Measurements from ENCODE around the gene PAX9. TPM values are rescaled to one million over a fixed set of nuclear protein-coding genes. Genes with fewer than 3 reads are reported as not detected.

The PAX9 gene
- total and polyA plus RNA-seq, 2 of the 13 experiments (the other 11 are each of a cell fraction or from before 2014, with no cell fraction given): 0.03 TPM; not detected in 1

DNA sequence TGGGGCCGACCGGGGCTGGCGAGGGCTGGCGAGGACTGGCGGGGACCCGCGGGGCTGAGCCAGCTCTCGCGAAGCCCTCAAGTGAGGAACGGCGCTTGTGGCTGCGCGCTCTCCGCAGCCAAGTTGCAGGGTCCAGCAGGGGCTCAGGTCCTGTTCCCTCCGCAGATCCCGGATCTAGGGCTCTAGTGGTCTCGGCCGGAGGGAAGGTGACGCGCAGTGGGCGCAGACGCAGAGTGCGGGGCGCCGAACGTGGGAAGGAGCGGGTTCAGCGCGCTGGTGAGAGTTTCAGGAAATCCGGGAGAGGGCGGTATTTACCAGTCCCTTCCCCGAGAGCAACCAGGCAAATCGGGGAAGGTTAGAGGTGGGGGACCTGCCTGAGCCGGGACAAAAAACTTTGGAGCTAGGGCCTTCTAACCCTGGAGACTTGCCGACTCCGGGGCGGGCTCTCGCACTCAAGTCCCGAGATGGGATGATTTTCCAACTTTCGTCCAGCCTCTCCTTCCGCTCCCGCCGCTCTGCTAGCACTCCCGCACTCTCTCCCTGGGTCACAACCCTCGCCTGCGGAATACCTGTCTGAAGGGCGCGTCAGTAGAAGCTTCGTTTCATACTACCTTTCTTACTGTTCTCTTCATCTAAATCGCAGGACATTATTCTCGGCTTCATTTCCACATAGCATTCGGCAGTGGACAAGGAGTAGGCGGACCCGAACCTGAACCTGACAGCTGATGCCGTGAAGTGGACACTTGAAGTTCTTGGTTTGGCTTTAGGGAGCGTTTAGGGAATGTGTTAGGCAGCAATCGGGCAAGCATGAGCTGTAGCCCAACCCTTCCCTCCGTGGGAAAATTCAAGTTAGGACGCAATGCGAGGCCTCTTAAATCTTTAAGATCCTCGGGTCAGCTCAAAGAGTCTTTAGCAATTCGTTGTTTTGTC, 13.6 kb upstream of the PAX9 start (continued):
- TF ChIP-seq HNF4A (CRISPR knock-in tag; IDR thresholded peaks at IDR 0.05) (no peak), SOX13 (IDR thresholded peaks at IDR 0.05) (no peak), SOX13 (CRISPR knock-in tag; conservative IDR thresholded peaks at IDR 0.05 in 1 of 2, IDR thresholded peaks at IDR 0.05 in 1 of 2) (no peak), CBFB (CRISPR knock-in tag; IDR thresholded peaks at IDR 0.05) (no peak), MAZ (IDR thresholded peaks at IDR 0.05; ENCODE audit: borderline replicate concordance, low read depth, low read length) (no peak), MAZ (CRISPR knock-in tag; IDR thresholded peaks at IDR 0.05; ENCODE audit: low read depth) (peak; percentile 75), YY1 (IDR thresholded peaks at IDR 0.05; ENCODE audit: insufficient read depth, insufficient replicate concordance, low read depth, low read length) (peak; percentile 28), PAX8 (CRISPR knock-in tag; IDR thresholded peaks at IDR 0.05; ENCODE audit: borderline replicate concordance) (peak; percentile 89; the same call in 1 of the 2 replicates), E2F1 (CRISPR knock-in tag; IDR thresholded peaks at IDR 0.05) (no peak), STAG1 (CRISPR knock-in tag; IDR thresholded peaks at IDR 0.05) (peak; percentile 89), GATA4 (IDR thresholded peaks at IDR 0.05; ENCODE audit: borderline replicate concordance, low read depth) (no peak), HDAC1 (CRISPR knock-in tag; IDR thresholded peaks at IDR 0.05) (no peak), ZNF580 (CRISPR knock-in tag; IDR thresholded peaks at IDR 0.05; ENCODE audit: borderline replicate concordance, low read depth) (peak; percentile 60; the same call in 1 of the 2 replicates), ELF4 (CRISPR knock-in tag; IDR thresholded peaks at IDR 0.05; ENCODE audit: borderline replicate concordance) (no peak), ZFYVE20 (CRISPR knock-in tag; IDR thresholded peaks at IDR 0.05; ENCODE audit: borderline replicate concordance, low read depth) (no peak), TRIM24 (CRISPR knock-in tag; IDR thresholded peaks at IDR 0.05) (no peak), RBM39 (IDR thresholded peaks at IDR 0.05; ENCODE audit: low read depth, low read length, poor library complexity, severe bottlenecking) (no peak)
- TF ChIP-seq, protein P1, sequence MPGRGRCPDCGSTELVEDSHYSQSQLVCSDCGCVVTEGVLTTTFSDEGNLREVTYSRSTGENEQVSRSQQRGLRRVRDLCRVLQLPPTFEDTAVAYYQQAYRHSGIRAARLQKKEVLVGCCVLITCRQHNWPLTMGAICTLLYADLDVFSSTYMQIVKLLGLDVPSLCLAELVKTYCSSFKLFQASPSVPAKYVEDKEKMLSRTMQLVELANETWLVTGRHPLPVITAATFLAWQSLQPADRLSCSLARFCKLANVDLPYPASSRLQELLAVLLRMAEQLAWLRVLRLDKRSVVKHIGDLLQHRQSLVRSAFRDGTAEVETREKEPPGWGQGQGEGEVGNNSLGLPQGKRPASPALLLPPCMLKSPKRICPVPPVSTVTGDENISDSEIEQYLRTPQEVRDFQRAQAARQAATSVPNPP (CRISPR knock-in tag; IDR thresholded peaks at IDR 0.05): no peak
- TF ChIP-seq, protein P2, sequence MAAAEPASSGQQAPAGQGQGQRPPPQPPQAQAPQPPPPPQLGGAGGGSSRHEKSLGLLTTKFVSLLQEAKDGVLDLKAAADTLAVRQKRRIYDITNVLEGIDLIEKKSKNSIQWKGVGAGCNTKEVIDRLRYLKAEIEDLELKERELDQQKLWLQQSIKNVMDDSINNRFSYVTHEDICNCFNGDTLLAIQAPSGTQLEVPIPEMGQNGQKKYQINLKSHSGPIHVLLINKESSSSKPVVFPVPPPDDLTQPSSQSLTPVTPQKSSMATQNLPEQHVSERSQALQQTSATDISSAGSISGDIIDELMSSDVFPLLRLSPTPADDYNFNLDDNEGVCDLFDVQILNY (CRISPR knock-in tag; conservative IDR thresholded peaks at IDR 0.05): no peak
- TF ChIP-seq, protein P3, sequence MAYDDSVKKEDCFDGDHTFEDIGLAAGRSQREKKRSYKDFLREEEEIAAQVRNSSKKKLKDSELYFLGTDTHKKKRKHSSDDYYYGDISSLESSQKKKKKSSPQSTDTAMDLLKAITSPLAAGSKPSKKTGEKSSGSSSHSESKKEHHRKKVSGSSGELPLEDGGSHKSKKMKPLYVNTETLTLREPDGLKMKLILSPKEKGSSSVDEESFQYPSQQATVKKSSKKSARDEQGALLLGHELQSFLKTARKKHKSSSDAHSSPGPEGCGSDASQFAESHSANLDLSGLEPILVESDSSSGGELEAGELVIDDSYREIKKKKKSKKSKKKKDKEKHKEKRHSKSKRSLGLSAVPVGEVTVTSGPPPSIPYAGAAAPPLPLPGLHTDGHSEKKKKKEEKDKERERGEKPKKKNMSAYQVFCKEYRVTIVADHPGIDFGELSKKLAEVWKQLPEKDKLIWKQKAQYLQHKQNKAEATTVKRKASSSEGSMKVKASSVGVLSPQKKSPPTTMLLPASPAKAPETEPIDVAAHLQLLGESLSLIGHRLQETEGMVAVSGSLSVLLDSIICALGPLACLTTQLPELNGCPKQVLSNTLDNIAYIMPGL (CRISPR knock-in tag; IDR thresholded peaks at IDR 0.05; ENCODE audit: borderline replicate concordance in 1 of 2, low read depth in 1 of 2): peak; percentile 80 to 82
- TF ChIP-seq, protein P4, sequence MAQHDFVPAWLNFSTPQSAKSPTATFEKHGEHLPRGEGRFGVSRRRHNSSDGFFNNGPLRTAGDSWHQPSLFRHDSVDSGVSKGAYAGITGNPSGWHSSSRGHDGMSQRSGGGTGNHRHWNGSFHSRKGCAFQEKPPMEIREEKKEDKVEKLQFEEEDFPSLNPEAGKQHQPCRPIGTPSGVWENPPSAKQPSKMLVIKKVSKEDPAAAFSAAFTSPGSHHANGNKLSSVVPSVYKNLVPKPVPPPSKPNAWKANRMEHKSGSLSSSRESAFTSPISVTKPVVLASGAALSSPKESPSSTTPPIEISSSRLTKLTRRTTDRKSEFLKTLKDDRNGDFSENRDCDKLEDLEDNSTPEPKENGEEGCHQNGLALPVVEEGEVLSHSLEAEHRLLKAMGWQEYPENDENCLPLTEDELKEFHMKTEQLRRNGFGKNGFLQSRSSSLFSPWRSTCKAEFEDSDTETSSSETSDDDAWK (CRISPR knock-in tag; IDR thresholded peaks at IDR 0.05): no peak

All from HepG2 (cell line).